HG03064 (cell line): ENCODE data around the gene PDXK.

ENCODE experiments used
- ATAC-seq: cut with Tn5 transposase; IDR thresholded peaks from one replicate; pipeline ENCODE4 v1.9.1; 2021; ENCODE audit warnings: low read depth; ENCODE audit not compliant: unreplicated experiment

PDXK gene

DNA sequence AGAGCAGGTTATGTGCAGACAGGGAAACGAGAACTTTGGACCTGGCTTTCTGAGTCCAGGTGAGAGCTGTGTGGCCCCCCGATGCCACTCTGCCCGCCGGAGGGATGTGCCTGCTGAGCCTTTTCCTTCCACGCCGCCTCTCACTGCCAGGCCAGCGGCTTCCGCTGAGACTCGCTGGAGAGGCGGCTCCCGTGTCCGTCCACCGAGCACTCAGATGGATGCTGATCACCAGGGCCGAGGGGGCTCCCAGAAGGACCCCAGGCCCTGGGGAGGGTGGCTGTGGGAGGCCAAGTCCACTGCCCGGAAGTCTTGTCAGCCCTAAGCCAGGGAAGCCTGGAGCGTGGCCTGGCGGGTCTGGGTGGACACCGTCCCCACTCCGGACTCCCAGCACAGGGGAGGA is 40.7 kb downstream of the PDXK start:
- ATAC-seq: no peak

DNA sequence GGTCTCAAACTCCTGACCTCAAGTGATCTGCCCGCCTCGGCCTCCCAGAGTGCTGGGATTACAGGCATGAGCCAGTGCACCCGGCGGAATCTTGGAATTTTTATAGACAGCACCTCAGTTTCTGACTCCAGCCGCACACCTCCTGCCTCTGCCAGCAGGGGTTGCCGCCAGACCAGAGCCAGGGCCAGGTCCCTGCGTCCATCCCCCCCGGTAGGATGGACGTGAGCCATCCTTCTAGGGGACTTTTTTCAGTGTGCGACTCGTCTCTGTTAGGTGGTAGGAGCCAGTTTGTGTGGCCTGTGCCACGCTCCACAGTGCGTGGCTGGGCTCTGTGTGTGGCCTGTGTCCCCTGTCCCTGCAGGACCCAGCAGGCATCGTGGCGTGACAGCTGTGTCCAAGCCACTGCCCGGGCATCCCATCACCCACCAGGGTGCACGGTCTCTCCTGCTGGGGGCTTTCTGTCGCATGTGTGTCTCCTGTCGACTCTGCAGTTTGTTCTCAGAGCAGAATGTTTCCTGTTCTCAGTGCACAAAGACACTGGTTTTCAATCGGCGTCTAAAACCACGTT is 41.5 kb downstream of the PDXK start:
- ATAC-seq: no peak

DNA sequence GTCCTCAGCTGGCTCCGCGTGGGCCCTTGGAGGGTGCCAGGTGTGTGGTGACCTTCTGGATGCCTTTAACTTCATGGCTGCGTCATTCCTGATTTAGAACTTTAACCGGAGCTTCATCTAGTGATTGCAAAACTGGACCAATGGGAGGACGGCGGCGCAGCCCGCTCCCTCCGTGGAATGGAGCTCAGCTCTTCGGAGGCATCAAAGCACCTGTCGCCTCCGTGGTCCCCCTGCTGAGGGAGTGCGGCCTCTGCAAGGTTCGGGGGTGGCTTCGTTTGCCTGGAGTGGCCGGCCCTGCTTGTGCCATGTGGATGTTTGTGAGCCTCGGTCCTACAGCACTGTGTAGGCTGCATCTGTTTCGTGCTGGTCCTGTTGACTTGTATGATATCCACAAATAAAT is 43.0 kb downstream of the PDXK start:
- no peak for ATAC-seq

DNA sequence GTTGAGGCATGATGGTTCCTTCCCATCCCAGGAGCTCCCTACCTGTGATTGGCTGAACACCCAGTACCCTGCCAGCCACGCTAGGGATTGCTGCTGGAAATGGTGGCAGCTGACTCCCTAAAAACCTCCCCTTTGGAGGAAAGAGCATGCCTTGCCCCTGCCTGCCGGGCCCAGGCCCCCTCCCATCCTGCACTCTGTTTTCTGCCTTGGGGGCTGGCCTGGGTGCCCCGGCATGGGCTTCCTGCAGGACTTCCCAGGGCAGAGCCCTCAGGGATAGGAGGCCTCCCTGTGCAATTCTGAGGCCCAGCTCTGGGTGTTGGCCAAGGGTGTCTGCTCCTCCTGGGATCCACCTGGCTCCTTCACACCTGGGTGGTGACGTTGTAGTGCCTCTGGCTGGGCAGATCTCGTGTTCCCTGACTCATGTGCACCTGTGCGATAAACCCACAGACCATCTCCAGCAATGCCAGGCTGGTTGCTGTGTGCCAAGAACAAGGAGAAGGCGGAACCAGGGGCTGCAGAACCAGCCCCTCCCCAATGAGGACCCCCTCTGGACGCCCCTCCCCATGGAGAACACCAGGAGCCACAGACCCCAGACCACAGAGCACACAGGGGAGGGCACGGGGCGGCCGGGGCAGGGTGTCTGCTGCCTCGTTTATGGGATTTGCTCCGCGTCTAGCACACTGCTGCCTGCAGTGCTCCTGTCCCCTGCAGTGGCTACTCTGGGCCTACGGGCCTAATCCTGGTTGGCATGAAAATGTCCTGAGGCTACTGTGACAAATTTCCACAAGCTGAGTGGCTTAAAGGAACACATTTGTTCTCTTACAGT is 43.6 kb downstream of the PDXK start:
- ATAC-seq: no peak

DNA sequence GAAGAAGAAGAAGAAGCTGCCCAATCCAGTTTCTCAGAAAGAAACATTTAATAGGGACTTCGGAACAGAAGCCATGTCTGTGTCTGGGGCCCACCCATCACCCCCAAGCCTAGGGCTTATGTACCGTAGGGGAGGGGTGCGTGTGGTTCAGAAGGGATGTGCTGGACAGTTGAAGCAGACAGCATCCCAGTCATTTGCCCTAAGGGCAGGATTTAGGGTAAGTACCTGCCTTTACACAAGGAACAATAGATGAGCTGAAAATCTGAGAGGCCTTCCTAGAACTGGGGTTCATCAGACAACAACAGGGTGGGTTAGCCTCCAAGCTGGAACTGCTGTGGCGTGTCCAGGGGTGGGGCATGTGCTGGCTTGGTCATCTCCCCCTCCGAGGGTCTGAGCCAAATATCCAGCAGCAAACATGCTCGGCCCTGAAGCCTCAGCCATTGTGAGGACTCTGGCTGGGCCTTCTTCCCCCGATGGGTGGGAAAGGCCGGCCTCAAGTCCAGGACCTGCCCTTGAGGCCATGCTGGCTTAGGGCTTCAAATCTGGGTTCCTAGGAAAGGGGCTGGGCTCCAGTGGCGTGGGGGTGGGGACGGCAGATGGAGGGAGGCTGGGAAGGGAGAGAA is 45.1 kb downstream of the PDXK start:
- ATAC-seq: no peak

DNA sequence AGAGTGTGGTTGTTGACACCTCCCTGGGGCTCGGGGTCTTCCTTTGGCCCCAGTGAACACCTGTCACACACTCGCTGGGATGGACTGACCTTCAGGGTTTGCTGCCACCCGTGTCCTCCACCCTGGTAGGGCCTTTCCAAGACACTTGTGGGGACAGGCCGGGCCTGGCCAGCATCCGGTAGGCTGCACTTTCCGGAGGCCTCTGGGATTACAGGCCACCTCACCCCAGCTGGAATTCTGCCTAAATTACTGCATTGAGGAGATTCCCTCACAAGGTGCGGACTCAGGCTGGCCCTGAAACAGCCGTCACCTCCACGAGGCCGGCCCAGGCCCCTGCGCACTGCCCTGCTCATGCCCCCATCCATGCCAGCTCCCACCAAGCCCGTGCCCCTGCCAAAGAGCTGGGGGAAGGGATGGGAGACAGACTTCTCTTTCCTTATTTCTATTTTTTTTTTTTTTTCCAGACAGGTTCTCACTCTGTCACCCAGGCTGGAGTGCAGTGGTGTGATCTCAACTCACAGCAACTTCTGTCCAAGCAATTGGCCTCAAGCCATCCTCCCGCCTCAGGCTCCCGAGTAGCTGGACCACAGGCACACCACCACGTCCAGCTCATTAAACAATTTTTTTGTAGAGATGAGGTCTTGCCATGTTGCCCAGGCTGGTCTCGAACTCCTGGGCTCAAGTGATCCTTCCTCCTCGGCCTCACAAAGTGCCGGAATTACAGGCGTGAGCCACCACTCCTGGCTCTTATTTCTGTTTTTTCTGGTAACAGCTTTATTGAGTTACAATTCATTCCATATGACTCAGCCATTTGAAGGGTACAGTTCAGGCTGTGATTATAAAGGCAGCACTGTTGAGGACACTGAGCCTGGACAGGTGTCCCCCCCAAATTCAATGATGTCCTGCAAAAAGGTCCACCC is 45.9 kb downstream of the PDXK start:
- ATAC-seq: no peak

DNA sequence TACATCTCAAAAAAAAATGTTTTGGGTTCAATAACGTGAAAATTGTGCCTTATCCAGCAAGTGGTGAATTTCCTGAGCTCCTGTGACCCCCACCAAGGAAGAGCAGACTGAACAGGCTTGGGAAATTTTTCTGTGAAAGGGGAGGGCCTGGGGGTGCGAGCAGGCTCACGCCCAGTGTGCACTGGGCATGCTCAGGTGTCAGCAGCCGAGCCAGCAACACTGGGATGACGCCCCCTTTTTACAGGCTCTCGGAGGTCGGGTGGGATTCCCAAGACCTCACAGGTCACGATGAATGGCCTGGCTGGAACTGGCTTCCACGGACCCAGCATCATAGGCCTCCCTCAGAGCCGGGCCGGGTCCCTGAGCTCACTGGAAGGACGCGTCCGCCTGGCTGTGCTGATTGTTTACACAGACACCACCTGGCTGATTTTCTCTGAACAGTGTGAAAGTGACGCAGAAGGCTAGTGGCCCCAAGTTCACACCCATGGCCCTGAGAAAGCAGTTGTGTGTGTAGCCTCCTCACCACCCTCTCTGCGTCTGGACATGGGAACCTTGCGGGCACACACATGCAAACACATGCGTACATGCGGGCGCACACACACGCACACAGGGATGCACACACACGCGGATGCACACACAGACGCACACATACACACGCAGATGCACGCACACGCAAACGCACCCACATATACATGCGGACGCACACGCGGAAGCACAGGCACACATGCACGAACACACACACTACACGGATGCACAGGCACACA is 48.0 kb downstream of the PDXK start:
- no peak for ATAC-seq

DNA sequence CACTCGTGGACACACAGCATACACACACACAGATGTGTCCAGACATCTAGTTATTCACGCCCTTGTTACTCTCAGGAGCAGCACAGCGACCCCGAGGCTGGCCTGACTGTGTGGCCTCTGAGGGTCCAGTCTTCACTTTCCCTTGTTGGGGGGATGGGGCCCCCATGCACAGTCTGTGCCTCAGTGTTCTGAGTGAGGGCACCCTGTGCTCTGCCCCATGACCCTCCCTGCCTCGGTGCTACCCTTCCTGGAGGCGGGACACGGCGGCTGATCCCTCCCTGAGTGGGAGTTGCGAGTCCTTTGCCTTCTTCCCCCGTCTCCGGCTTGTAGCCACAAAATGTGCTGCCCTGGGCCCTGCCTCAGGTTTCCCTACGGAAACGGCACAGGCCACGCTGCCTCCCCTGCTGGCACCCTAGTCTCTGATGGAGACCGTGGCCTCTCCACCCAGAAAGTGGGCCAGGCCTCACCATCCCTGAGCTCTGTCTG is 48.6 kb downstream of the PDXK start:
- ATAC-seq: no peak

DNA sequence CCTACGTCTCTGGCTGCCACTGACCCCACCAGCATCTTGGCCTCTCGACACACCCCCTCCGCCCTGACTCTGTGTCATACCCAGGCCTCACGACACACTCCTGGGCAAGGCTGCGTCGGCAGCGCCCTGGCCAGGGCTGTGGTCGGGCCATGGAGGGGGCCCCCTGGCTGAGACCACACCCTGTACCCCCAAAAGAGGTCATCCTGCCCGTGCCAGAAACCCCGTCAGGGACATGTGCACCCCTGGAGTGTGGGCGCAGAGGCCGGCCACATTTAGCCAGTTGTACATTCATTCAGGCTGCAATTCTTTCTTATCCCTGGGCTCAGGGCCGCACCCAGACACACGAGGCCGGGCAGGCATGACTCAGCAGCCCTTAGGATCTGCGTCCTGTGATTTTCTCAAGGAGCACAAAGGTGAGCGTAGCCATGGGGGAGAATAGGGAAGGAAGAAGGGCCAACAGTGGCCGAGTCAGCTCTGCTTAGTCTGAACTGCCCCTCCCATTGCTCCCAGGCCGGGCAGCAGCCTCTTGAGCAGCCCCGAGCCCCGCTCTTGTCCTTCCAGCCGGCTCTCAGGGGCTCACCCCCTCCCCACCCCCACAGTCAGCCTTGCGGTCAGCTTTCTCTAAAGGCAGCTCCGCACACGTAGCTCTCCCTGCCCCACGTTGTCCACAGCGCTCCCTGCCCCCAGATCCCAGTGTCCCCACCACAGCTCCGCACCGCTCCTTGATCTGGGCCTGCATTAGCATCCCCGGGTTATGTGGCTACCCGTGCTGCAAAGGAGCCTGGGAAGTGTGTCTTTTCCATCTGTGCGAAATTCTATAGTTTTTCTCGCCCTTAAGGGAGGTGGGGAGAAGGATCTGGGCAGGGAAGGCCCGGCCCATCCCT is 49.3 kb downstream of the PDXK start:
- no peak for ATAC-seq

DNA sequence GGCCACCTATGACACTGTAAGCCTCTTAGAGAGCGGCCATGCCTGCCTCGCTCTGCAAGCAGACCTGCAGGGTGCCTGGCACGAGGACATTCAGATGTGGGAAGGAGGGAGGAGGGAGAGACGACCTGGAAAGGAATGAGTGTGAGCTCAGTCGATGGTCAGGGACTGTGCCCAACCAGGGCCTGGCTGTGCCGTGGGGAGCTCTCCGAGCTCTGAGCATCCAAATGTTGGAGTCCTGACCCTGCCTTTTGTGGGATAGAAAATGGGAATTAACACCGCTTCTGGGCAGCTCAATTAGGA is 49.9 kb downstream of the PDXK start:
- ATAC-seq: no peak

DNA sequence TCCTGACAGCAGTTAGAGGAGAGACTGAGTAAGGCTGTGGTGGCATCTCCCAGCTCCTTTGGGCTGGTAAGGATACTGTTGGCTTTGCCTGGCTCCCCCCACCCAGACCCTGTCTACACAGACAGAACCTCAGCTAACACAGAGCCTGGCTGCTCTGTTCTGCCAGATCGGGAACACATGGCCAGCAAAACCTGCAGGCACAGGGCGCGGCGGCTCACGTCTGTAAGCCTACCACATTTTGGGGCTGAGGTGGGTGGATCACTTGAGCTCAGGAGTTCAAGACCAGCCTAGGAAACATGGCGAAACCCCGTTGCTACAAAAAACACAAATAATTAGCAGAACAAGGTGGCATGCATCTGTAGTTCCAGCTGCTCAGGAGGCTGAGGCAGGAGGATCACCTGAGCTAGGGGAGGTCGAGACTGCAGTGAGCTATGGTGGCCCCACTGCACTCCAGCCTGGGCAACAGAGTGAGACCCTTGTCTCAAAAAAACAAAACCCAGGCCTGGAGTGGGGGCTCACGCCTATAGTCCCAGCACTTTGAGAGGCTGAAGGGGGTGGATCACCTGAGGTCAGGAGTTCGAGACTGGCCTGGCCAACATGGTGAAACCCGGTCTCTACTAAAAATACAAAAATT is 50.5 kb downstream of the PDXK start:
- ATAC-seq: no peak

DNA sequence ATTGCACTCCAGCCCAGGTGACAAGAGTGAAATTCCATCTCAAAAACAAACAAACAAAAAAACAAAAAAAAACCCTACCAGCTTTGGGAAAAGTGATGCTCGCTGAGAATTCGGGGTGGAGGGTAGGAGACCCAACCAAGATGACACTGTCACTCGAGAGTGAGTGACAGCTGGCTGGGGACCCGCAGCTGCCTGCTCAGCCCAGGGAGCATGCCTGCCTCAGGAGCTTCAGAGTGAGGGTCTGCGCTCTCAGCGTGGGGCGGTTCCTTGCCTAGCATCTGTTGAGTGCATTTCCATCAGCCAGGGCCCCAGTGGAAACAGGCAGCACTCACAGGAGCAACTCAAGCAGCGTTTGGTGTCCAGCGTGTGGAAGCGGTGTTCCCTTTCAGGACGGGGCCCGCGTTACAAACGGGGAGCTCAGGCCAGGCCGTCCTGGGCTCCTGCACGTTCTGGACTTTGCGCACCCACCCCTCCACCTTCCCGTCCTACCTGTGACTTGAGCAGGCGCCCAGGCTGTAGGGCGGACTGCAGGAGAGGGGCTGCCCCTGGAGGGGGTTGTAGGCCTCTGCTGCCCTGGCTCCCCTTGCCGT is 51.2 kb downstream of the PDXK start:
- ATAC-seq: no peak

DNA sequence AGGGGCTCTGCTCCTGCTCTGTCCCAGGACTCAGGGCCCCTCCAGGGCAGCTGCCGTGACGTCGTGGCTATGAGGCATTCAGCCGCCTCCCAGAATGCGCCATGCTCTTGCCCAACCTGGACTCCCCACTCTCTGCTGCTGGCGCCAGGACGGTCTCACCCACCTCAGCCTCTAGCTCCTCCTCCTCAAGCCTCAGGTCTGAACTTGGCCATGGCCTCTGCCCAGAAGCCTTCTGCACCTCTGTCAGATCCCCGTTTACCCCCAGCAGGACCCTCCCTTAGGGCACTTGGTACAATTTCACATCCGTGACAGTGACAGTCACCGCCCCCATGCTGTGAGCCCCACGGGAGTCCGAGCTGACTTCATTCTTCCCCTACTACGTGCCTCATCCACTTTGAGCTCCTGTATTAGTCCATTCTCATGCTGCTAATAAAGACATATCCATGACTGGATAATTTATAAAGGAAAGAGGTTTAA is 52.3 kb downstream of the PDXK start:
- ATAC-seq: no peak

DNA sequence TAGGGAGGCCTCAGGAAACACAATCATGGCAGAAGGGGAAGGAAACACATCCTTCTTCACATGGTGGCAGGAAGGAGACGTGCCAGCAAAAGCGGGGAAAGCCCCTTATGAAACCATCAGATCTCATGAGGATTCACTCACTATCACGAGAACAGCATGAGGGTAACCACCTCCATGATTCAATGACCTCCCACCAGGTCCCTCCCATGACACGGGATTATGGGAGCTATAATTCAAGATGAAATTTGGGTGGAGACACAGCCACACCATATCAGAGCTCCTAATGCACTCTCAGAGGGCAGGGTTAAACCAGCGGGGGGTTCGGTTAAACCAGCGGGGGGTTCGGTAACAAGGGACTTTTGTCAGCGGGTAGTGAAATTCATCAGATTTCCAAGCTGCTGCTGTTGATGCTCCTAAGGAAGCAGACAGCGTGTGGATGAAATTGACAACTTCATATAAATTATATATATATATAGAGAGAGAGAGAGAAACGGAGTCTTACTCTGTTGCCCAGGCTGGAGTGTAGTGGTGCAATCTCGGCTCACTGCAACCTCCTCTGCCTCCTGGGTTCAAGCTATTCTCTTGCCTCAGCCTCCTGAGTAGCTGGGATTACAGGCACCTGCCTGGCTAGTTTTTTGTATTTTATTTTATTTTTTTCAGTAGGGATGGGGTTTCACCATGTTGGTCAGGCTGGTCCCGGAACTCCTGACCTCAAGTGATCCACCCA is 52.9 kb downstream of the PDXK start:
- ATAC-seq: no peak

DNA sequence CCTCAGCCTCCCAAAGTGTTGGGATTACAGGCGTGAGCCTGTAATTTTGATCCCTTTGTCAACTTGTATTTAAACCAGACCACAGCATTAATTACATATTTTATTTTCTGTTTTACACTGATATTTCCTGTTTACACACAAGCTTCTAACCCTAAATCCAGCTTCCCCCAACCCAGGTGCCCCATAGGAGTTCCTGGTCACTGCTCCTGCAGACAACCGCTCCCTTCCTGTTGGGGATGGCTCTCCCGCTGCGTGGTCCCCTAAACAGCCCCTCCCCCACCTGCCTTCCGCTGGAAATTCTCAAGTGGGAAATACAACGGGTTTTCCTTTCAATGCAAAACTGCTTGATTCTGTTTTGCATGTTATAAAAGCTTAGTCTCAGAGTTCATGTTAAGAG is 53.5 kb downstream of the PDXK start:
- no peak for ATAC-seq

DNA sequence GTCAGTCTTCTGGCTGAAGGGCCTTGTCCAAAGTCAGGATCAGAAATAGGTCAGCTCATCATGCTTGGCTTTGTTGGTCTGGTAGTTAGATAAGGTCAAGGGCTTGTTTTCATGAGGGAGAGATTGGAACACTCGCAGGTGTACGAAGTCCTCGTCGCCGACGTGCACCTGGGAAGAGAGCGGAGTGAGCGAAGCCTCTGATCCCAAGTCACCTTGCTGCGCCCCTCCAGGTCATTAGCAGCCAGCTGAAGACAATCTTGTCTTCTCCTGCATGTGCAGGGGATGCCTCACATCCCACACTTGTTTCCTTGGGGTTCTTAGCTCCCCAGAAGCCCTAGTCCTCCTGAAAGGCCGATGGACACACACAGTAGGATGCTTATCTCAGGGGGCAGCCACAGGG is 55.2 kb downstream of the PDXK start:
- ATAC-seq: no peak

DNA sequence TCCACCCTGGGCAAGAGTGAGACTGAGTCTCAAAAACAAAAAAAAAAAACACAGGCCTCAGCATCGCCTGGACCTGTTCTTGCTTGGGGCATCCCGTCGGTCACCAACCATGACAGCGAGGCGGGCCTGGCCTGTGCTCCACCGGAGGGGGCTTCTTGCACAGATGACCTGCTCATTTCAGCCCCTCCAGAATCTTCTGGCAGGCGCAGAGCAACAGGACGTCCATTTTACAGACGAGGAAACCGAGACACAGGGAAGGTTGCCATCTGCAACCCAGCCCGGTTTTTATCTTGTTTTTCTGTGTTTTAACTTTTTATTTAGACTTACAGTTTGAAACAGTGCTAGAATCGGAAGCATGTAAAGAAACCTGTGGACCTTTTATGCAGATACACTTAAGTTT is 56.3 kb downstream of the PDXK start:
- no peak for ATAC-seq
